Ovary (tissue), 3 donors: ENCODE measurements around the gene DPP7.

Source experiments
- POLR2A ChIP-seq: fragments of 450-650 bp; IDR thresholded peaks from one replicate; pipeline ENCODE4 v1.6.1; 2017; ENCODE audit warnings: antibody characterized with exemption, mild to moderate bottlenecking, moderate library complexity
- TF ChIP-seq, protein P1 (sequence below), 3 donors: fragments of 450-650 bp in 2 of 3; fragments of 200-600 bp in 1 of 3; IDR thresholded peaks; one replicate each; pipeline versions ENCODE4 v1.5.1 to v1.8.0; 2016 to 2022; ENCODE audit warnings: antibody characterized with exemption in 3 of 3, mild to moderate bottlenecking in 1 of 3
- donor health status: DM: no; HTN: no; CAD: no.

DNA sequence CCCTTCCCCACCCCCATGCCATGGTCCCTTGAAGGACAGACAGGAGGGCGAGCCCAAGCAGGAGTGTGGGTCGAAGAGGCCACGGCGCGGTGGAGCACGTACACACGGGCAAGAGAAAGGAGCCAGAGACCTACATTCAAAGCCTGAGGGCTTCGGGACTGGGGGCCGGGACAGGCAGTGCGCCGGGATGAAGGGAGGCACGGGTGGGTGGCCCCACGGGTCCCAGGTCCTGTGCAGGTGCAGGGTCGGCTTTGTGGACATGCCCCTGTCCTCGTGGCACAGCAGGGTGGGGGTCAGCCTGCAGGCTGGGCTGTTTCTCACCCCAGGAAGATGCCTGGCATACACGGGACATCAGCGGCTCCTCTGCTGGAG lies 45.5 kb upstream of the DPP7 start:
- TF ChIP-seq POLR2A: no peak
- TF ChIP-seq, protein P1, sequence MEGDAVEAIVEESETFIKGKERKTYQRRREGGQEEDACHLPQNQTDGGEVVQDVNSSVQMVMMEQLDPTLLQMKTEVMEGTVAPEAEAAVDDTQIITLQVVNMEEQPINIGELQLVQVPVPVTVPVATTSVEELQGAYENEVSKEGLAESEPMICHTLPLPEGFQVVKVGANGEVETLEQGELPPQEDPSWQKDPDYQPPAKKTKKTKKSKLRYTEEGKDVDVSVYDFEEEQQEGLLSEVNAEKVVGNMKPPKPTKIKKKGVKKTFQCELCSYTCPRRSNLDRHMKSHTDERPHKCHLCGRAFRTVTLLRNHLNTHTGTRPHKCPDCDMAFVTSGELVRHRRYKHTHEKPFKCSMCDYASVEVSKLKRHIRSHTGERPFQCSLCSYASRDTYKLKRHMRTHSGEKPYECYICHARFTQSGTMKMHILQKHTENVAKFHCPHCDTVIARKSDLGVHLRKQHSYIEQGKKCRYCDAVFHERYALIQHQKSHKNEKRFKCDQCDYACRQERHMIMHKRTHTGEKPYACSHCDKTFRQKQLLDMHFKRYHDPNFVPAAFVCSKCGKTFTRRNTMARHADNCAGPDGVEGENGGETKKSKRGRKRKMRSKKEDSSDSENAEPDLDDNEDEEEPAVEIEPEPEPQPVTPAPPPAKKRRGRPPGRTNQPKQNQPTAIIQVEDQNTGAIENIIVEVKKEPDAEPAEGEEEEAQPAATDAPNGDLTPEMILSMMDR (IDR thresholded peaks at IDR 0.05): no peak
